MCF 10A (cell line): ENCODE data around the gene KIF2C. TPM values are rescaled to one million over a fixed set of nuclear protein-coding genes. Genes with fewer than 3 reads are reported as not detected.
A peak's percentile ranks its signal among the peaks of the same experiment; 100 is the strongest.

Source experiments
- BruUV-seq: library from RNA; stranded (reverse); fragments of 400-500 nt; replicated peaks from 2 replicates; lab custom pipeline; 2021; lab: Mats Ljungman, UMichigan
- CTCF ChIA-PET: fragments of 300-600 bp; sonication (Branson Sonifier 250); formaldehyde crosslinking; extraction: SDS; loops from one replicate; lab custom pipeline; 2021; ENCODE audit warnings: antibody characterized with exemption, inconsistent platforms; lab: Yijun Ruan, JAX
- POLR2A ChIA-PET: fragments of 300-600, 350-650 bp; sonication (Branson Sonifier 250); formaldehyde crosslinking; extraction: SDS; loops from one replicate; lab custom pipeline; 2020; ENCODE audit warnings: antibody characterized with exemption, inconsistent platforms; lab: Yijun Ruan, JAX
- DNase-seq: peaks from one replicate; pipeline ENCODE4 v3.0.0-alpha.2; 2018; ENCODE audit not compliant: unreplicated experiment
- H3K27ac Mint-ChIP-seq: one replicate; pipeline ENCODE4 v1.8.0; 2022; ENCODE audit warnings: mild to moderate bottlenecking, low read depth, mixed read lengths; ENCODE audit not compliant: unreplicated experiment
- H3K27me3 Mint-ChIP-seq: one replicate; pipeline ENCODE4 v1.8.0; 2022; ENCODE audit warnings: mixed read lengths; ENCODE audit not compliant: insufficient read depth, unreplicated experiment
- H3K36me3 Mint-ChIP-seq: one replicate; pipeline ENCODE4 v1.8.0; 2022; ENCODE audit warnings: mild to moderate bottlenecking, moderate library complexity, mixed read lengths; ENCODE audit not compliant: insufficient read depth, unreplicated experiment
- H3K4me1 Mint-ChIP-seq: one replicate; pipeline ENCODE4 v1.8.0; 2022; ENCODE audit warnings: mixed read lengths; ENCODE audit not compliant: insufficient read depth, unreplicated experiment
- H3K4me3 Mint-ChIP-seq: one replicate; pipeline ENCODE4 v1.8.0; 2022; ENCODE audit warnings: mild to moderate bottlenecking, moderate library complexity, mixed read lengths; ENCODE audit not compliant: unreplicated experiment
- H3K9me3 Mint-ChIP-seq: one replicate; pipeline ENCODE4 v1.8.0; 2022; ENCODE audit warnings: mixed read lengths; ENCODE audit not compliant: unreplicated experiment
- intact Hi-C: fragments of 100-400 bp; cut with micrococcal nuclease; formaldehyde crosslinking; loops from 2 replicates; pipeline ENCODE4 v1.14.1; 2022
- total RNA-seq: library from RNA; stranded (reverse); gene quantifications from 2 replicates; pipeline ENCODE4 v1.2.3, GENCODE V29; 2022
- TF ChIP-seq, protein P1 (sequence below): fragments of 200-600 bp; IDR thresholded peaks from one replicate; pipeline ENCODE4 v1.8.0; 2022; ENCODE audit warnings: antibody characterized with exemption, mild to moderate bottlenecking; ENCODE audit not compliant: unreplicated experiment

Gene KIF2C
- total RNA-seq, 1 experiment from 2014 or later: 25.1 TPM

DNA sequence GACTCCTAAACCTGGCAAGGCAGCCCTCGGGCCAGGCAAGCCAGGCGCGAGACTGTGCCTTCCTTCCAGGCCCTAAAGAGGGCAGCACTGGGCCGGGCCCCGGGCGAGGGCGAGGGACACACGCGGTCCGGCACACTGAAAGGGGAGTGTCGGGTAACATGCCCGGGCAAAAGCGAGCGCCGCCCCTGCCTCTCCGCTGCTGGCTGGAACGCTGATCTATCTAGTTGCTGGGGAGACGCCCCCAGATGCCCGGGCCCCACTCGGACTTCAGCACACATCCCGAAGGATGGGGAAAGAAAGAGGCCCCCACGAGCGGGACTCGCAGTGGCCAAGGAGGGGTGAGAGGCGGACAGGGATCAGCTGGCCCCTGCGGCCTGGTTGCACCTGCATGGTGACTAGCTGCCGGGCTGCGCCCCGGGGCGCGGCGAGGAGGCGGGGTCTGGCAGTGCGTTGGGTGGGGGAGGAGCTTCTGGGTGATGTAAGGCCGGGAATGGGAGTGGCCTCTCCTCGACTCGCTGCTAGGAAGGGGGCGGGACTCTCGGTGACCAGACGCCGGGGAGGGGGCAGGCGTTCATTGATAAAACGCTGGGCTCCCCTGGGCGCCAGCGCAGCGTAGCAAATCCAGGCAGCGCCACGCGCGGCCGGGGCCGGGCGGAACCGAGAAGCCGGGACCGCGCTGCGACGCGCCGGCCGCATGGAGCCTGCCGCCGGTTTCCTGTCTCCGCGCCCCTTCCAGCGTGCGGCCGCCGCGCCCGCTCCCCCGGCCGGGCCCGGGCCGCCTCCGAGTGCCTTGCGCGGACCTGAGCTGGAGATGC is 60.3 kb downstream of the KIF2C start, which contains the start of gene PLK3:
PLK3 (plus strand) TSS at position 608 of the 815 bp plus-strand sequence; CDS start at position 695, 87 bp downstream.
- intact Hi-C loops: loop anchor here (2.0 kb wide), 1 partner anchor 19 kb away; no protein-coding TSS in a partner anchor
- ChIA-PET POLR2A (interaction anchor here (0.5 to 4.5 kb wide), 27 partner anchors 8 to 1289 kb away, joined by 3 to 51 read pairs (median 5); partner anchors contain the start of genes BTBD19, HECTD3, KIF2C and RNU5D-1), CTCF (interaction anchor here (0.6 to 1.2 kb wide), 9 partner anchors 19 to 620 kb away, joined by 3 to 9 read pairs (median 3); partner anchors contain the start of gene HECTD3)
- Mint-ChIP-seq H3K4me1 (peaks cover 23% of the 10 kb centered on the region), H3K36me3 (peaks cover 36% of the 10 kb centered on the region), H3K27me3 (no peaks in the 10 kb centered on the region), H3K27ac (peak within 1 kb of the TSS; percentile 100), H3K4me3 (peak within 1 kb of the TSS; percentile 86), H3K9me3 (no peaks in the 10 kb centered on the region)
- TF ChIP-seq, protein P1, sequence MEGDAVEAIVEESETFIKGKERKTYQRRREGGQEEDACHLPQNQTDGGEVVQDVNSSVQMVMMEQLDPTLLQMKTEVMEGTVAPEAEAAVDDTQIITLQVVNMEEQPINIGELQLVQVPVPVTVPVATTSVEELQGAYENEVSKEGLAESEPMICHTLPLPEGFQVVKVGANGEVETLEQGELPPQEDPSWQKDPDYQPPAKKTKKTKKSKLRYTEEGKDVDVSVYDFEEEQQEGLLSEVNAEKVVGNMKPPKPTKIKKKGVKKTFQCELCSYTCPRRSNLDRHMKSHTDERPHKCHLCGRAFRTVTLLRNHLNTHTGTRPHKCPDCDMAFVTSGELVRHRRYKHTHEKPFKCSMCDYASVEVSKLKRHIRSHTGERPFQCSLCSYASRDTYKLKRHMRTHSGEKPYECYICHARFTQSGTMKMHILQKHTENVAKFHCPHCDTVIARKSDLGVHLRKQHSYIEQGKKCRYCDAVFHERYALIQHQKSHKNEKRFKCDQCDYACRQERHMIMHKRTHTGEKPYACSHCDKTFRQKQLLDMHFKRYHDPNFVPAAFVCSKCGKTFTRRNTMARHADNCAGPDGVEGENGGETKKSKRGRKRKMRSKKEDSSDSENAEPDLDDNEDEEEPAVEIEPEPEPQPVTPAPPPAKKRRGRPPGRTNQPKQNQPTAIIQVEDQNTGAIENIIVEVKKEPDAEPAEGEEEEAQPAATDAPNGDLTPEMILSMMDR: peak; percentile 85
- no TSS peak for BruUV-seq
- peak; percentile 97 for DNase-seq

DNA sequence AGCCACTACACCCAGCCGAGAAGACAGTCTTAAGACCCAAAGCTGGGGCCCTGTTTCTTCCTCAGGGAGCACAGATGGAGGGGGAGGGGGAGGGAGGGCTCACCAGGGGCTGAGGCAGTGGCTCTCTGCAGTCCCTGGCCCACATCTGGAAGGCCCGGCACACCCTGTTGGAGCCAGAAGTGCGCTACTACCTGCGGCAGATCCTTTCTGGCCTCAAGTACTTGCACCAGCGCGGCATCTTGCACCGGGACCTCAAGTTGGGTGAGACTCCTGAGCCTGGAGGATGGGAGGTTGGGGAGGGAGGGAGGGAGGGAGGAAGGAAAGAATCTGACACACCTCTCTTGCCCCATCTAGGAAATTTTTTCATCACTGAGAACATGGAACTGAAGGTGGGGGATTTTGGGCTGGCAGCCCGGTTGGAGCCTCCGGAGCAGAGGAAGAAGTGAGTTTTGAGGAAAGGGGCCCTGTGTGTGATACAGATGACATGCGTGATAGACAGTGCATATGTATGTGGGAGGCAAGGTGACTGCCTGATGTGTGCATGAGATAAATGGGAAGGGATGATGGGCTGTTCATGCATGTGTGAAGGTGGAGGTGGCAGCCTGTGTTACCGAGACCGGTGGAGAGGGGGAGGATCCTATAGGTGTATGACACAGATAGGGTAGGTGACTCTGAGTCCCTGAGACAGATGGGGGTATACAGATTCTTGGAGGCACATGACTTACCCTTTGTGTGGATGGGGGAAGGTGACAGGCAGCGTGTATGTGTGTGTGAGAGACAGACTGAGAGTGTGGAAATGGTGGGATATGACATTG is 62.1 kb downstream of the KIF2C start:
- intact Hi-C loops: no loop called here
- CTCF ChIA-PET: interaction anchor here (0.6 kb wide), 1 partner anchor 121 kb away, joined by 4 read pairs; no protein-coding TSS in a partner anchor
- Mint-ChIP-seq H3K4me1 (peaks cover 29% of the 10 kb centered on the region), H3K27me3 (no peaks in the 10 kb centered on the region), H3K36me3 (peaks cover 49% of the 10 kb centered on the region), H3K9me3 (no peaks in the 10 kb centered on the region), H3K4me3 (peak overlapping the region; percentile 86), H3K27ac (peak overlapping the region; percentile 93)
- POLR2A ChIA-PET: interaction anchor here (1.8 to 4.5 kb wide), 8 partner anchors 7 to 210 kb away, joined by 7 to 51 read pairs (median 18); partner anchors contain the start of genes HECTD3, RNU5D-1, RPS8 and UROD
- no TSS peak for BruUV-seq
- DNase-seq: peak; percentile 76
- TF ChIP-seq, protein P1: no peak

DNA sequence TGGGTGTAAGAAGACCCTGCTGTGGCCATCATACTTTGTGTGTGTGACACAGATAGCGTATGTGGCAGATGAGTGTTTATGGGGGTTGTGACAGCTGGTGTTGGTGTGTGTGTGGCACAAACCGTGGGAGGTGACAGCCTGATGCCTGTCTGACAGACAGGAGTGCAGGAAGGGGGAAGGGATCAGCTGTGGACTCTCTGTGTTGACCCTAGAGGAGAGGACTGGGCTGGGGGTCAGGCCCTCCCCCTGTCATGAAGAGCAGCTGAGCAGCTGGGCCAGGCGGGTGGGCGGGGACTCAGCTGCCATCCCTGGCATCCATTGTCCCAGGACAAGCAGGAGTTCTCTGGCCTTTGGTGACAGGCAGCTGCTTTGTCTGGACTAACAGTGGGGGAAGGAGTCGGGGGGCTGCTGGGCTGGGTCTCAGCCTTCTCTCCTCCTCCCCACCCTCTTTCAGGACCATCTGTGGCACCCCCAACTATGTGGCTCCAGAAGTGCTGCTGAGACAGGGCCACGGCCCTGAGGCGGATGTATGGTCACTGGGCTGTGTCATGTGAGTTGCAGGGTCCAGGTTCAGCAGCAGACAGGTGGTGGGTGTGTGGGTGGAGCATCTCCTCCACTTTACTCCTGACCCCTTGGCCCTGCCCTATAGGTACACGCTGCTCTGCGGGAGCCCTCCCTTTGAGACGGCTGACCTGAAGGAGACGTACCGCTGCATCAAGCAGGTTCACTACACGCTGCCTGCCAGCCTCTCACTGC is 62.8 kb downstream of the KIF2C start:
- Mint-ChIP-seq H3K36me3 (peaks cover 57% of the 10 kb centered on the region), H3K27ac (peak overlapping the region; percentile 93), H3K27me3 (no peaks in the 10 kb centered on the region), H3K9me3 (no peaks in the 10 kb centered on the region), H3K4me1 (peaks cover 37% of the 10 kb centered on the region), H3K4me3 (peak overlapping the region; percentile 86)
- ChIA-PET POLR2A (interaction anchor here (0.9 to 4.5 kb wide), 2 partner anchors 11 to 209 kb away, joined by 3 to 46 read pairs; partner anchors contain the start of genes HECTD3 and UROD), CTCF (no interaction called here)
- intact Hi-C loops: no loop called here
- TF ChIP-seq, protein P1: no peak
- DNase-seq: no peak
- no TSS peak for BruUV-seq
